HepG2 (cell line): ENCODE measurements around the gene AGAP1. TPM values are rescaled to one million over a fixed set of nuclear protein-coding genes. Genes with fewer than 3 reads are reported as not detected.

Experiments used
- ATAC-seq: fragments of 200-7000 bp; cut with Tn5 transposase; 3 replicates; pipeline ENCODE4 v1.9.1; 2020; ENCODE audit warnings: mild to moderate bottlenecking, moderate library complexity
- BruUV-seq: library from RNA; stranded (reverse); fragments of 400-500 nt; replicated peaks from 2 replicates; lab custom pipeline; 2021; lab: Mats Ljungman, UMichigan
- CTCF ChIA-PET: fragments of 300-600 bp; formaldehyde crosslinking; extraction: SDS; loops from one replicate; lab custom pipeline; 2021; ENCODE audit warnings: low total read pairs, inconsistent platforms, low intra/inter-chr PET ratio; lab: Yijun Ruan, JAX
- POLR2A ChIA-PET: fragments of 350-600 bp; sonication (Branson Sonifier 250); formaldehyde crosslinking; loops from one replicate; lab custom pipeline; 2020; ENCODE audit warnings: antibody characterized with exemption, inconsistent platforms; lab: Yijun Ruan, JAX
- DNase-seq: peaks from one replicate; pipeline ENCODE4 v3.0.0-alpha.2; 2015; ENCODE audit warnings: low spot score
- FAIRE-seq: peaks from 3 replicates; lab custom pipeline; 2011; peaks lifted over from hg19 to GRCh38; lab: Jason Lieb, UNC
- H2AFZ ChIP-seq: one replicate; pipeline ENCODE4 v1.6.1; 2011; ENCODE audit warnings: low read length, inconsistent platforms
- H3K27ac ChIP-seq: fragments of 300-600 bp; 3 replicates; pipeline ENCODE4 v1.8.0; 2011; ENCODE audit warnings: mixed run types, mild to moderate bottlenecking, mixed read lengths, low read length, inconsistent platforms; ENCODE audit not compliant: insufficient read depth; ENCODE audit errors: extremely low read length
- H3K27me3 ChIP-seq, 2 experiments: fragments of 200-600 bp in 1 of 2; 2 replicates in 1 of 2; 3 replicates in 1 of 2; pipeline versions ENCODE4 v1.6.0 to v1.8.0; 2011; ENCODE audit warnings: low read length in 2 of 2, mild to moderate bottlenecking in 2 of 2, moderate library complexity in 2 of 2, inconsistent platforms in 1 of 2; ENCODE audit not compliant: insufficient read depth in 2 of 2, control insufficient read depth in 1 of 2
- H3K36me3 ChIP-seq, 2 experiments: fragments of 200-600 bp in 1 of 2; replicated peaks in 1 of 2; 2 replicates in 1 of 2; 3 replicates in 1 of 2; pipeline versions ENCODE4 v1.5.1 to v1.8.0; 2011; ENCODE audit warnings: low read length in 2 of 2, inconsistent platforms in 1 of 2; ENCODE audit not compliant: insufficient read depth in 2 of 2, control insufficient read depth in 1 of 2
- H3K4me1 ChIP-seq: 2 replicates; pipeline ENCODE4 v1.5.1; 2012; ENCODE audit warnings: low read length, inconsistent platforms; ENCODE audit not compliant: insufficient read depth
- H3K4me2 ChIP-seq: 2 replicates; pipeline ENCODE4 v1.6.0; 2011; ENCODE audit warnings: low read depth, low read length, inconsistent platforms
- H3K4me3 ChIP-seq, 3 experiments: fragments of 200-600 bp in 1 of 3; sonication (generic), shearing (Covaris generic) in 1 of 3; replicated peaks in 1 of 3; 2 replicates each; pipeline ENCODE4 v1.5.1; 2011 to 2016; ENCODE audit warnings: low read length in 3 of 3, inconsistent platforms in 2 of 3, low read depth in 2 of 3, mild to moderate bottlenecking in 2 of 3, control low read depth in 1 of 3, mixed read lengths in 1 of 3; ENCODE audit not compliant: insufficient read depth in 1 of 3
- H3K79me2 ChIP-seq: one replicate; pipeline ENCODE4 v1.6.1; 2011; ENCODE audit warnings: low read length, inconsistent platforms; ENCODE audit not compliant: insufficient read depth
- H3K9ac ChIP-seq: 2 replicates; pipeline ENCODE4 v1.6.0; 2011; ENCODE audit warnings: mild to moderate bottlenecking, low read depth, low read length, inconsistent platforms; ENCODE audit not compliant: insufficient read depth
- H3K9me3 ChIP-seq: 2 replicates; pipeline ENCODE4 v1.5.1; 2012; ENCODE audit warnings: mild to moderate bottlenecking, low read length
- H4K20me1 ChIP-seq: 2 replicates; pipeline ENCODE4 v1.6.0; 2011; ENCODE audit warnings: inconsistent platforms, mild to moderate bottlenecking, low read length, moderate library complexity; ENCODE audit not compliant: insufficient read depth
- CEBPG ChIP-seq: IDR thresholded peaks from 2 replicates; pipeline ENCODE4 v1.6.1; 2016
- GATAD2A ChIP-seq: IDR thresholded peaks from 2 replicates; pipeline ENCODE4 v1.6.1; 2016
- HMGA1 ChIP-seq: sonication (generic); formaldehyde crosslinking; conservative IDR thresholded peaks from 2 replicates; pipeline ENCODE4 v1.4.0; 2020; ENCODE audit warnings: missing genetic modification reagents
- KDM1A ChIP-seq: IDR thresholded peaks from 2 replicates; pipeline ENCODE4 v1.6.1; 2016; ENCODE audit warnings: missing compliant biosample characterization
- NCOA5 ChIP-seq: sonication (generic); formaldehyde crosslinking; IDR thresholded peaks from 2 replicates; pipeline ENCODE4 v1.4.0; 2020; ENCODE audit warnings: missing genetic modification reagents
- POLR2A ChIP-seq, 2 experiments: IDR thresholded peaks; 2 replicates each; pipeline ENCODE4 v1.6.1; 2011; ENCODE audit warnings: low read depth in 2 of 2, low read length in 2 of 2, mild to moderate bottlenecking in 1 of 2, moderate library complexity in 1 of 2; ENCODE audit not compliant: insufficient read depth in 1 of 2
- SOX6 ChIP-seq, 2 experiments: fragments of 450-650 bp in 1 of 2; sonication (generic) in 1 of 2; formaldehyde crosslinking in 1 of 2; IDR thresholded peaks; 2 replicates each; pipeline versions ENCODE4 v1.4.0 to v1.6.1; 2017 to 2020; ENCODE audit warnings: antibody characterized with exemption in 1 of 2, mild to moderate bottlenecking in 1 of 2, missing genetic modification reagents in 1 of 2
- TMF1 ChIP-seq: sonication (generic); formaldehyde crosslinking; IDR thresholded peaks from 2 replicates; pipeline ENCODE4 v1.8.1; 2022; ENCODE audit warnings: low read depth, missing genetic modification reagents
- ZMYM2 ChIP-seq: sonication (generic); formaldehyde crosslinking; IDR thresholded peaks from 2 replicates; pipeline ENCODE4 v1.8.0; 2022; ENCODE audit warnings: mild to moderate bottlenecking, missing genetic modification reagents
- ZNF3 ChIP-seq: IDR thresholded peaks from 2 replicates; pipeline ENCODE4 v1.7.0; 2017; ENCODE audit warnings: inconsistent platforms
- WGBS: methylation state at CpG from one replicate; pipeline ENCODE4 v1.1.6; 2017; ENCODE audit warnings: low lambda C conversion rate; 5-methylcytosine and 5-hydroxymethylcytosine counted together
- in situ Hi-C: cut with HindIII; loops from 2 replicates; pipeline ENCODE4 v1.10.0; 2017; ENCODE audit warnings: low pct_unique_long_range_greater_than_20kb; ENCODE audit not compliant: extremely low pct_ligation_motif_present
- intact Hi-C: fragments of 100-400 bp; cut with micrococcal nuclease; formaldehyde crosslinking; loops from one replicate; pipeline ENCODE4 v1.10.0; 2022; ENCODE audit not compliant: unreplicated experiment
- polyA plus RNA-seq, 8 experiments: library from polyadenylated mRNA; depleted of rRNA in 3 of 8; stranded (reverse) in 7 of 8; unstranded in 1 of 8; fragments of >200 nt; fragmentation: Illumina TruSeq in 4 of 8; extraction: Trizol in 4 of 8; gene quantifications; 2 replicates each; pipeline versions ENCODE4 v1.2.1 to v1.2.3, GENCODE V29; 2011 to 2016; ENCODE audit warnings: low read depth in 4 of 8, missing spikeins in 1 of 8, mixed read lengths in 1 of 8; ENCODE audit not compliant: insufficient read depth in 1 of 8
- total RNA-seq, 5 experiments: library from RNA; depleted of rRNA; stranded (reverse); fragments of >200 nt; fragmentation: Illumina TruSeq; extraction: Trizol; gene quantifications; 2 replicates each; pipeline ENCODE4 v1.2.3, GENCODE V29; 2016; ENCODE audit warnings: low read depth in 1 of 5
- TF ChIP-seq, protein P1 (sequence below): sonication (generic); formaldehyde crosslinking; IDR thresholded peaks from 2 replicates; pipeline ENCODE4 v1.5.1; 2020; ENCODE audit warnings: mild to moderate bottlenecking, missing genetic modification reagents
- TF ChIP-seq, protein P2 (sequence below): sonication (generic); formaldehyde crosslinking; IDR thresholded peaks from 2 replicates; pipeline ENCODE4 v1.4.0; 2020; ENCODE audit warnings: mild to moderate bottlenecking, missing genetic modification reagents
- TF ChIP-seq, protein P3 (sequence below): IDR thresholded peaks from 2 replicates; pipeline ENCODE4 v1.6.1; 2012; ENCODE audit warnings: inconsistent platforms
- TF ChIP-seq, protein P4 (sequence below): IDR thresholded peaks from 2 replicates; pipeline ENCODE4 v1.6.1; 2016; ENCODE audit warnings: missing compliant biosample characterization, missing genetic modification reagents, borderline replicate concordance

The AGAP1 gene
- total and polyA plus RNA-seq, 2 of the 13 experiments (the other 11 are each of a cell fraction or from before 2014, with no cell fraction given): 21.2 to 32.7 TPM

DNA sequence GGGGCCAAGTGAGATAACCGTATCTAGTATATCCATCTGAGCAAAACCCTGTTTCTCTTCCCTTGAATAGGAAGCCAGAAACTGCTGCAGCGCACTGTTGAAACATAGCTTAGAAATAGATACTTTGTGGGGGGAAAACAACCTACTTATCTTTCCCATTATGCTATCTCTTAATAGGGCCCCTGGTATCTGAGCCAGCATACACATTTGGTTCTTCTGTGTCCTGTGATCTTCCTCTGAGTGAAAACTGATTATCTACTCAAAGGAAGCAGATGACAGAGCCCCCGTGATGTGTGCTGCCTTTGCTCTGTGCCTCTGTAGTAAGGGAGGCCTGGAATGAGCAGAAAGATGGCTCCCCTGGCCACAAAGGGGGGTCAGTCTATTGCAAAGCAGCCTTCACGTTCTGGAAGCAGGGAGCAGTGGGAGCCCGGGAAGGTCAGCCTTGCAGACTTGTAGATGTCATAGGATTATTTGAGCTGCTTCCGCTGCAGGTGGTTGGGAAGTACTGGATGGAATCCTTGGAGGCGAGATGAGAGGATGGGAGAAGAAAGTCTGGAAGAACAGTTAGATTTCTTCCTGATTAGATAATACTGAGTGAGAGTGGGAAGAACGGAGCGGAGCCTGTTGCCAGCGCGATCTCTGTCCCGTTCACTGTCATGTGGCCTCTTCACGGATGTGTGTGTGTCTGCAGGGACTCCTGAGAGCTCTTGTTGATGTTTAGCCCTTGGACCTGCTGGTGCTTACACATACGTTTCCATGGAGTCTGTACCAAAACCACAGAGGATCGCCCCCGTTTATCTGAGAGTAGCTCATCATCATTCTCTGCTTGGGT is 150.1 kb downstream of the AGAP1 start (continued):
- TF ChIP-seq, protein P1, sequence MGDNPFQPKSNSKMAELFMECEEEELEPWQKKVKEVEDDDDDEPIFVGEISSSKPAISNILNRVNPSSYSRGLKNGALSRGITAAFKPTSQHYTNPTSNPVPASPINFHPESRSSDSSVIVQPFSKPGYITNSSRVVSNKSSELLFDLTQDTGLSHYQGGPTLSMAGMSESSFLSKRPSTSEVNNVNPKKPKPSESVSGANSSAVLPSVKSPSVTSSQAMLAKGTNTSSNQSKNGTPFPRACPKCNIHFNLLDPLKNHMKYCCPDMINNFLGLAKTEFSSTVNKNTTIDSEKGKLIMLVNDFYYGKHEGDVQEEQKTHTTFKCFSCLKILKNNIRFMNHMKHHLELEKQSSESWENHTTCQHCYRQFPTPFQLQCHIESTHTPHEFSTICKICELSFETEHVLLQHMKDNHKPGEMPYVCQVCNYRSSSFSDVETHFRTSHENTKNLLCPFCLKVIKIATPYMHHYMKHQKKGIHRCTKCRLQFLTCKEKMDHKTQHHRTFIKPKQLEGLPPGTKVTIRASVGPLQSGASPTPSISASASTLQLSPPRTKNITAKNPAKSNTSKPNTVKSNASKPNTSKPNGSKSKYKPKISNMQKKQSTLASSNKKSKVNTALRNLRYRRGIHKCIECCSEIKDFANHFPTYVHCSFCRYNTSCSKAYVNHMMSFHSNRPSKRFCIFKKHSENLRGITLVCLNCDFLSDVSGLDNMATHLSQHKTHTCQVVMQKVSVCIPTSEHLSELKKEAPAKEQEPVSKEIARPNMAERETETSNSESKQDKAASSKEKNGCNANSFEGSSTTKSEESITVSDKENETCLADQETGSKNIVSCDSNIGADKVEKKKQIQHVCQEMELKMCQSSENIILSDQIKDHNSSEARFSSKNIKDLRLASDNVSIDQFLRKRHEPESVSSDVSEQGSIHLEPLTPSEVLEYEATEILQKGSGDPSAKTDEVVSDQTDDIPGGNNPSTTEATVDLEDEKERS (CRISPR knock-in tag): no peak
- TF ChIP-seq, protein P2, sequence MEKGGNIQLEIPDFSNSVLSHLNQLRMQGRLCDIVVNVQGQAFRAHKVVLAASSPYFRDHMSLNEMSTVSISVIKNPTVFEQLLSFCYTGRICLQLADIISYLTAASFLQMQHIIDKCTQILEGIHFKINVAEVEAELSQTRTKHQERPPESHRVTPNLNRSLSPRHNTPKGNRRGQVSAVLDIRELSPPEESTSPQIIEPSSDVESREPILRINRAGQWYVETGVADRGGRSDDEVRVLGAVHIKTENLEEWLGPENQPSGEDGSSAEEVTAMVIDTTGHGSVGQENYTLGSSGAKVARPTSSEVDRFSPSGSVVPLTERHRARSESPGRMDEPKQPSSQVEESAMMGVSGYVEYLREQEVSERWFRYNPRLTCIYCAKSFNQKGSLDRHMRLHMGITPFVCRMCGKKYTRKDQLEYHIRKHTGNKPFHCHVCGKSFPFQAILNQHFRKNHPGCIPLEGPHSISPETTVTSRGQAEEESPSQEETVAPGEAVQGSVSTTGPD (CRISPR knock-in tag): no peak
- TF ChIP-seq, all 625 proteins: peak for 0

DNA sequence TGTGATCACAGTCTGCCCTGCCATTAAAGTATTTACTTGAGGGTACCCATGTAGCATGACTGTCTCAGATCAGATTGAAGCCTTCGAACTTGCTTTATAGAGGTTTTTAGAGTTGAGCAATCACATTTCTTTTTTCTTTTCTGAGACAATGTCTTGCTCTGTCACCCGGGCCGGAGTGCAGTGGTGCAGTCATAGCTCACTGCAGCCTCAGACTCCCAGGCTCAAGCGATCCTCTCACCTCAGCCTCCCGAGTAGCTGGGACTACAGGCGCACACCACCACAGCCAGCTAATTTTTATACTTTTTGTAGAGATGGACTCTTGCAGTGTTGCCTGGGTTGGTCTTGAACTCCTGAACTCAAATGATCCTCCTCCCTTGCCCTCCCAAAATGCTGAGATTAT is 153.4 kb downstream of the AGAP1 start:
- H3K9me3 ChIP-seq: no peaks in the 10 kb centered on the region
- peaks cover 17% of the 10 kb centered on the region for H3K79me2 ChIP-seq
- CTCF ChIA-PET: no interaction called here
- H3K4me1 ChIP-seq: peaks cover 25% of the 10 kb centered on the region
- 78% methylated on average over 6 of the region's 6 CpGs for whole genome bisulfite sequencing
- FAIRE-seq (no peak), ATAC-seq (peak; percentile 17; the same call in 1 of the 3 replicates), DNase-seq (no peak)
- H4K20me1 ChIP-seq: peaks cover 29% of the 10 kb centered on the region; the same call in 1 of the 2 replicates
- H3K4me3 ChIP-seq: no peak overlapping the region
- H3K4me2 ChIP-seq: no peak overlapping the region
- BruUV-seq: no TSS peak
- intact Hi-C loops (loop anchor here (5.0 kb wide), 1 partner anchor 35 kb away; no protein-coding TSS in a partner anchor), in situ Hi-C loops (no loop called here)
- POLR2A ChIA-PET: no interaction called here
- H3K9ac ChIP-seq: no peak overlapping the region
- no peak overlapping the region for H2AFZ ChIP-seq
- no peak overlapping the region for H3K27ac ChIP-seq
- H3K36me3 ChIP-seq: no peaks in the 10 kb centered on the region; a peak in 1 of 5 replicates
- H3K27me3 ChIP-seq: no peaks in the 10 kb centered on the region
- TF ChIP-seq SOX6 (IDR thresholded peaks at IDR 0.05): no peak
- TF ChIP-seq SOX6 (CRISPR knock-in tag; IDR thresholded peaks at IDR 0.05): peak; percentile 19; the same call in 1 of the 2 replicates
- TF ChIP-seq CEBPG (CRISPR knock-in tag): peak; percentile 34; the same call in 1 of the 2 replicates
- TF ChIP-seq ZNF3 (CRISPR knock-in tag): peak; percentile 71; the same call in 1 of the 2 replicates
- TF ChIP-seq, protein P3, sequence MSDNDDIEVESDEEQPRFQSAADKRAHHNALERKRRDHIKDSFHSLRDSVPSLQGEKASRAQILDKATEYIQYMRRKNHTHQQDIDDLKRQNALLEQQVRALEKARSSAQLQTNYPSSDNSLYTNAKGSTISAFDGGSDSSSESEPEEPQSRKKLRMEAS: no peak
- TF ChIP-seq, protein P4, sequence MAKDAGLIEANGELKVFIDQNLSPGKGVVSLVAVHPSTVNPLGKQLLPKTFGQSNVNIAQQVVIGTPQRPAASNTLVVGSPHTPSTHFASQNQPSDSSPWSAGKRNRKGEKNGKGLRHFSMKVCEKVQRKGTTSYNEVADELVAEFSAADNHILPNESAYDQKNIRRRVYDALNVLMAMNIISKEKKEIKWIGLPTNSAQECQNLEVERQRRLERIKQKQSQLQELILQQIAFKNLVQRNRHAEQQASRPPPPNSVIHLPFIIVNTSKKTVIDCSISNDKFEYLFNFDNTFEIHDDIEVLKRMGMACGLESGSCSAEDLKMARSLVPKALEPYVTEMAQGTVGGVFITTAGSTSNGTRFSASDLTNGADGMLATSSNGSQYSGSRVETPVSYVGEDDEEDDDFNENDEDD: no peak
- TF ChIP-seq HMGA1 (CRISPR knock-in tag): no peak
- no peak for TF ChIP-seq TMF1 (CRISPR knock-in tag)
- 0 out of 2 replicates have a peak, but pooled peaks have one; percentile 1 for TF ChIP-seq GATAD2A (CRISPR knock-in tag)
- no peak for TF ChIP-seq NCOA5 (CRISPR knock-in tag)
- TF ChIP-seq ZMYM2: 0 out of 2 replicates have a peak, but pooled peaks have one; percentile 24
- 0 out of 2 replicates have a peak, but pooled peaks have one; percentile 17 for TF ChIP-seq KDM1A (CRISPR knock-in tag)
- no peak for TF ChIP-seq POLR2A (IDR thresholded peaks at IDR 0.05; ENCODE audit: insufficient read depth in 1 of 2, low read depth in 2 of 2, low read length in 2 of 2)
